ENCODE data around the gene TTC28. TPM values are rescaled to one million over a fixed set of nuclear protein-coding genes. Genes with fewer than 3 reads are reported as not detected.
"Not testable (repeated sequence)": the region's sequence is repeated elsewhere in the genome, so short reads cannot be mapped to it uniquely, and the experiment has no call there.

TTC28 gene
- 5.5 TPM for total RNA-seq

- not testable (repeated sequence) for ATAC-seq
Observed at GRCh38 chr22:28679611-28680287, at the start of gene TTC28. Gene TTC28, minus strand, starts transcription at chr22:28679840. Its CDS starts 117 bp downstream, at chr22:28679723.

GRCh38 chr22:28728621-28729313 lies 49.1 kb upstream of the TTC28 start:
- ATAC-seq = peak; percentile 35

GRCh38 chr22:28728002-28728401 lies 48.4 kb upstream of the TTC28 start:
- ATAC-seq = no peak

- no peak for ATAC-seq
Observed at GRCh38 chr22:28718044-28718443, 38.4 kb upstream of the TTC28 start.

GRCh38 chr22:28716686-28717085 lies 37.0 kb upstream of the TTC28 start:
- no peak for ATAC-seq

GRCh38 chr22:28715611-28716010 lies 36.0 kb upstream of the TTC28 start:
- no peak for ATAC-seq

- no peak for ATAC-seq
Observed at GRCh38 chr22:28714043-28714628, 34.5 kb upstream of the TTC28 start.

- ATAC-seq = peak; percentile 74
Observed at GRCh38 chr22:28711820-28712777, 32.5 kb upstream of the TTC28 start.

GRCh38 chr22:28711341-28711740 lies 31.7 kb upstream of the TTC28 start:
- ATAC-seq = no peak

GRCh38 chr22:28710576-28711191 lies 31.0 kb upstream of the TTC28 start:
- no peak for ATAC-seq

GRCh38 chr22:28710107-28710506 lies 30.5 kb upstream of the TTC28 start:
- ATAC-seq = no peak

- no peak for ATAC-seq
Observed at GRCh38 chr22:28706845-28707244, 27.2 kb upstream of the TTC28 start.

- ATAC-seq = no peak
Observed at GRCh38 chr22:28703436-28703835, 23.8 kb upstream of the TTC28 start.

GRCh38 chr22:28702891-28703290 lies 23.3 kb upstream of the TTC28 start:
- no peak for ATAC-seq

GRCh38 chr22:28693041-28693760 lies 13.6 kb upstream of the TTC28 start:
- ATAC-seq = not testable (repeated sequence)

GRCh38 chr22:28689796-28690195 lies 10.2 kb upstream of the TTC28 start:
- not testable (repeated sequence) for ATAC-seq

GRCh38 chr22:28682966-28683365 lies 3.3 kb upstream of the TTC28 start:
- not testable (repeated sequence) for ATAC-seq

- ATAC-seq = not testable (repeated sequence)
Observed at GRCh38 chr22:28680813-28681490, 1.3 kb upstream of the TTC28 start.

GRCh38 chr22:28678778-28679610 lies 646 bp downstream of the TTC28 start:
- not testable (repeated sequence) for ATAC-seq

GRCh38 chr22:28678170-28678569 lies 1.5 kb downstream of the TTC28 start:
- ATAC-seq = not testable (repeated sequence)
